IPS DF 19.7 (cell line): ENCODE measurements around the gene MPND.

Source experiments
- DNase-seq: peaks from one replicate; pipeline ENCODE4 v3.0.0-alpha.2; 2013; ENCODE audit warnings: low read depth, low spot score

The MPND gene, protein sequence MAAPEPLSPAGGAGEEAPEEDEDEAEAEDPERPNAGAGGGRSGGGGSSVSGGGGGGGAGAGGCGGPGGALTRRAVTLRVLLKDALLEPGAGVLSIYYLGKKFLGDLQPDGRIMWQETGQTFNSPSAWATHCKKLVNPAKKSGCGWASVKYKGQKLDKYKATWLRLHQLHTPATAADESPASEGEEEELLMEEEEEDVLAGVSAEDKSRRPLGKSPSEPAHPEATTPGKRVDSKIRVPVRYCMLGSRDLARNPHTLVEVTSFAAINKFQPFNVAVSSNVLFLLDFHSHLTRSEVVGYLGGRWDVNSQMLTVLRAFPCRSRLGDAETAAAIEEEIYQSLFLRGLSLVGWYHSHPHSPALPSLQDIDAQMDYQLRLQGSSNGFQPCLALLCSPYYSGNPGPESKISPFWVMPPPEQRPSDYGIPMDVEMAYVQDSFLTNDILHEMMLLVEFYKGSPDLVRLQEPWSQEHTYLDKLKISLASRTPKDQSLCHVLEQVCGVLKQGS

GRCh38 chr19:4343370-4344307 lies at the start of gene MPND:
TSS of gene MPND (plus strand) at chr19:4343562. CDS start at chr19:4343594, 32 bp downstream.
- no peak for DNase-seq

GRCh38 chr19:4294389-4294788 lies 49.0 kb upstream of the MPND start:
- DNase-seq = no peak

GRCh38 chr19:4295972-4296771 lies 47.2 kb upstream of the MPND start:
- DNase-seq = no peak

DNA sequence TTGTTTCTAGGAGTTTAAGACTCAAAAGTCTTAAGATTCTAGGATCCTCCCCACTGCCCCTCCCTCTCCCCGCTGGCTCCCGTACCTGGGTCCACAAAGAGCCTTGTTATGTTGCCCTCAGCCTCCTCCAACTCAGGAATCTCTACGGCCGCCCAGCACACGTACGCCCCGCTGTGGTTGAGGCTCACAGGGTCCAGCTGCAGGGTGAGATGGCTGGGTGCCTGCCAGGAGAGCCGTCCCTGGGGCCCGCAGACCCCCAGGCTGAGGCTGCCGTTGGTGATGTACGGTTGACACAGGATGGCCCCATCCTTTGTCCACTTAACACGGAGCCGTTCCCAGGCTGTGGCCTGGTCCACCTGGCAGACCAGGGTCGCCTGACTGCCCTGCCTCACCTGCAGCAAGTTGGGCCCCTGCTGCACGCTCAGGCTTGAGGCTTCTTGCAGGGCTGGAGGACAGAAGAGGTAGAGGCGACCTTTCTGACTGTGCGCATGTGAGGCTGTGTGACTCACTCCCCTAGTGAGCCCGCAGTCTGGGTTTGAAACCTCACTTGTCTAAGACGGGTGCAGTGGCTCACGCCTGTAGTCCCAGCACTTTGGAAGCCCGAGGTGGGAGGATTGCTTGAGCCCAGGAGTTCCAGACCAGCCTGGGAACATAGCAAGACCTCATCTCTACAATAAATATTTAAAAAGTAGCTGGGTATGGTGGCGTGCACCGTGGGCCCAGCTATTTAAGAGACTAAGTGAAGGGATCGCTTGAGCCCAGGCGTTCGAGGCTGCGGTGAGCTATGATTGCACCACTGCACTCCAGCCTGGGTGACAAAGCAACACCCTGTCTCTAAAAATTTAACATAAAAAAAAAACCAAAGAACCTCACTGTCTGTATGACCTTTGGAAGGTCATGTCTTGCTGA lies 45.2 kb upstream of the MPND start:
- DNase-seq = no peak

GRCh38 chr19:4298810-4299550 lies 44.4 kb upstream of the MPND start:
- no peak for DNase-seq

GRCh38 chr19:4300589-4300988 lies 42.8 kb upstream of the MPND start:
- DNase-seq = no peak

GRCh38 chr19:4301590-4302242 lies 41.6 kb upstream of the MPND start:
- no peak for DNase-seq

DNA sequence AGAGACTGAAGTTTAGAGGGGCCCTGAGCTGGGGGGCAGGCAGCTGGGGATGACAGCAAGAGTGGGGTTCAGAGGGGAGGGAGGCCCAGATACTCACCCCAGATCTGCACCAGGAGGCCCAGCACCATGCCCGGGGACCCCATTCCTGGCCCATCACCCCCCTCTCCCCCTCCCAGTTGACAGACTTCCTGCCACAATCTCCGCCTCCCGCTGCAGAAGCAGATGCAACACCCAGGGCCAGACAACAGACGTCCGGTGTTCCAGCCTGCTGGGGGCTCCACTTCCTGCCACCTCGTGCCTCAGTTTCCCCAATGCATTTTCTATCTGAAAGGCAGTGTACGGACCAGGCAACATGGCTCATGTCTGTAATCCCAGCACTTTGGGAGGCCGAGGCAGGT lies 41.1 kb upstream of the MPND start, which contains the start of gene TMIGD2:
Gene TMIGD2 (minus strand): TSS at position 147 of the 398 bp plus-strand sequence. CDS start 4 bp downstream, at position 143.
- DNase-seq = no peak

DNA sequence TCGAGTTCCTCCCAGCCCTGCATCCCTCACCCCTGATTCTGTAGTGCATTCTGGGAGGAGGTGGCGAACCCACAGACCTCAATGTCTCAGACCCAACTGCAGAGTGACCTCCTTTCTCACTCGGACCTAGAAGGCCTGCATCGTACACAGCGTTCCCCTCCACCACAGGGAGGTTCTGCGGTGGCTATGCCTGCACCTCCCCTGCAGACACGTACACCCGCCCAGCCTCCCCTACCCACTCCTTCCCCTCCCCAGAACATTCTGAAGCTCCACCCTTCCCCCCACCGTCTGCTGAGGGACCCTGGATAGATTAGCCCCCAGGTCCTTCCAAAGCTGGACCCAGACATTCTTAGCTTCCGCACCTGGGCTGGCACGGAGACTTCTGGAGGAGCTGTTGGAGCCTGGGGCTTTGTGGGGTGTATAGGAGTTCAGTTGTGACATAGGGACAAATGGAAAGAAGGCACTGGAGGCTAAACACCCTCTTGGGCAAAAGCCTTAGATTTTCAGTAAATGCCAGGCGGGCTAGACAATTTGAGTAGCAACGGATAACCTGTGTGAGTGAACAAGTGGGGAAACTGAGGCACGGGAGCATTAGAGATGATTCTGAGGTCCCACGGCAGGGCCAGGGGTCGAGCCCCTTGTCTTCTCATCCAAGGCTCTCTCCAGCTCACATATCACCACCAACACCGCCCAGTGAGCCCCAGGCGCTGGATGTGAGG lies 39.4 kb upstream of the MPND start:
- DNase-seq = no peak

- DNase-seq = no peak
These were observed 38.7 kb upstream of the MPND start, which contains the start of gene FSD1 for GRCh38 chr19:4304538-4305256. TSS of gene FSD1 (plus strand) at chr19:4304598. CDS start at chr19:4304747, 149 bp downstream.

DNA sequence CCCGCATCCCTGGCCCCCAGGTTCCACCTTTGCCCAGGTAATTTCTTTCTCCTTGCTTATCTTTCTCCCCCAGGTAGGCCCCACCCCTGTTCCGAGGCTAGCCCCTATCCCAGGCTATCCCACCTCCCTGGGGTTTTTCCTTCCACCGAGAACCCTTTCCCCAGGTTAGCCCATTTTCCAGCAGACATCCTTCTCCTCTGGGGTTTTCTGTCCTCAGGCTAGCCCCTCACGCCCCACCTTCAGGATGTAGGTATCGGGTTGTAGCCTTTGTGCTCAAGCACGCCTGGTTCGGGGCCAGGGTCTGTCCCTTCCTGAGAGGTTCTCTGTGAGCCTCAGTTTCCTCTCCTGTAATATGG lies 38.1 kb upstream of the MPND start:
- no peak for DNase-seq

GRCh38 chr19:4305659-4306058 lies 37.7 kb upstream of the MPND start:
- DNase-seq = no peak

DNA sequence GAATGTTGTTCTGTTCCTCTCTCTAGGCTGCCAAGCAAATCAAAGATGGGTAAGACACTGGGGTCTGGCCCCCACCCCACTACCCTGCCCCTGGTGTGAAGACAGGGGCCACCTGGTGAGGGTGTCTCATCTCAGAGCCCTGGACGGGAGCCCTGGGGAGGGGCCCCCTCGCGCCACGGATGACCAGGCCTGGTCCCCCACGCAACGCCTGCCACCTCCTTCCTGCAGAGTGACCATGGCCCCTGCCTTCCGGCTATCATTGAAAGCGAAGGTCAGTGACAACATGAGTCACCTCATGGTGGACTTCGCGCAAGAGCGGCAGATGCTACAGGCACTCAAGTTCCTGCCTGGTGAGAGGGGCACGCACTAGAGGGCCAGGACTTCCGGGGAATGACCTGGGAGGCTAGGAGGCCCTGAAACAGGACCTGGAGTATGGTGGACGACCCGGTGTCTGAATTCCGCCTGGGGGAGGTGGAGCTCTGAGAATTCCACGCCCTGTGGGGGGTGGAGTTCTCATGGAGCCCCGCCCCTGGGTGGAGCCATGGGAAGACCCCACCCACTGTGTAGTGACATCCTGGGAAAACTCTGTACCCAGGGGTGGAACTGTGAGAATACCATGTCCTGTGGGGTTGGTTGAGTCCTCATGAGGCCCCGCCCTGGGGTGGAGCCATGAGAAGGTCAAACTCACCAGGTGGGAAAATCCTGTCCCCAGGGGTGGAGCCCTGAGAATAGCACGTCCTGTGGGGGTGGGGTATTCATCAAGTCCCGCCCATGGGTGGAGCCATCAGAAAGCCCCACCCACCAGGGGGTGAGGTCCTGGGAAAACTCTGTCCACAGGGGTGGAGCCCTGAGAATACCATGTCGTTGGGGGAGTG lies 32.9 kb upstream of the MPND start:
- no peak for DNase-seq

DNA sequence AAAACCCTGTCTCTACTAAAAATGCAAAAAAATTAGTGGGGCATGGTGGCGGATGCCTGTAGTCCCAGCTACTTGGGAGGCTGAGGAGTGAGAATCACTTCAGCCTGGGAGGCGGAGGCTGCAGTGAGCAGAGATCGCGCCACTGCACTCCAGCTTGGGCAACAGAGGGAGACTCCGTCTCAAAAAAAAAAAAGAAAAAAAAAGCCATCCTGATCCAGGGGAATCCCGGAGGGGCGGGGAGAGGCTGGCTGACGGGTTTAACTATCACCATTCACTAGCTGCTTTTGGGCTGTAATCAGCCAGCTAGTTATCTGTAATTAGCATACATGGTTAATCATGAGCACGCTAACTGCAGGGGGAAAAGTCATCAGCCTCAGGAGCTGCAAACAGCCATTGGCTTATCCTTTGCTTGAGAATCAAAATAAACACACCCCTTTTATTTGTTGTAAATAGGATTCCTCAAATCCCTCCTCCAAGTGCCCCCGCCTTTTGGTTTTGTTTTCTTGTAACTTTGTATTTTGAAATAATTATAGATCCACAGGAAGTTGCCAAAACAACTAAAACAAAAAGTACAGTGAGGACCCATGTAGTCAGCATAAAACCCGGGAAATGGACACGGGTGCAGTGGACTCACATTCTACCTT lies 29.4 kb upstream of the MPND start:
- no peak for DNase-seq

DNA sequence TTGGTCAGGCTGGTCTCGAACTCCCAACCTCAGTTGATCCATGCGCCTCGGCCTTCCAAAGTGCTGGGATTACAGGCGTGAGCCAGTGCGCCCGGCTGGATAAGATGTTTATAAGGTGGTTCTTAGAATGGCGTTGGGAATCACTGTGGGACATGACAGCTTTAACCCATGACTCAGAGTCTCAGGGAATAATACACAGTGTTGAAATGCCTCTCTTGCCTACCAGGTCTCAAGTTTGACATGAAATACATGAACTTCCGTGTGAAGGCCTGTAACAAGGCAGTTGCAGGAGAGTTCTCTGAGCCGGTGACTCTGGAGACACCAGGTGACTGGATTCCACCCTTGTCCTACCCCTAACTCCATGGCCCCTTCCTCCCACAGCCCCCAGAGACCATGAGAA lies 26.4 kb upstream of the MPND start:
- no peak for DNase-seq

DNA sequence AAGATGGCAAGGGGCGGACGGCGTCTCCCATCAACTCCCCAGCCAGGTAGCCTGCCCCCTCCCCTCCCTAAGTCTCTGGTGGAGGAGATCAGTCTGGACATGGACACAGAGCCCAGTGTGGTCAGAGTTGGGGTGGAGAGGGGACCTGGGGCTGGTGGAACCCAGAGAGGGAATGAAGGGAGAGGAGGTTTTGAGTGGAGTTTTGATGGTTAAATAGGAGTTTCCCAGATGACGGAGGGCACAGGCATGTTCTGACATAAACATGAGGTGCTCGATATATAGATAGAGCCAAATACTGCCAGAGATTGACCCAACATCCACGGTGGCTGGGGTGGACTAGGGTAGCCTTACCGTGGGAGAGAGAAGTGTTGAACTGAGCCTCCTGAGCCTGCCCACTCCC lies 24.9 kb upstream of the MPND start:
- DNase-seq = no peak
